SW480 (cell line): Measurements from ENCODE around the gene TUBA4B.
A peak's percentile ranks its signal among the peaks of the same experiment; 100 is the strongest.
"Not testable (repeated sequence)": the region's sequence is repeated elsewhere in the genome, so short reads cannot be mapped to it uniquely, and the experiment has no call there.

Experiments used
- DNase-seq: peaks from one replicate; pipeline ENCODE4 v3.0.0-alpha.2; 2016; ENCODE audit warnings: low spot score

Gene TUBA4B

DNA sequence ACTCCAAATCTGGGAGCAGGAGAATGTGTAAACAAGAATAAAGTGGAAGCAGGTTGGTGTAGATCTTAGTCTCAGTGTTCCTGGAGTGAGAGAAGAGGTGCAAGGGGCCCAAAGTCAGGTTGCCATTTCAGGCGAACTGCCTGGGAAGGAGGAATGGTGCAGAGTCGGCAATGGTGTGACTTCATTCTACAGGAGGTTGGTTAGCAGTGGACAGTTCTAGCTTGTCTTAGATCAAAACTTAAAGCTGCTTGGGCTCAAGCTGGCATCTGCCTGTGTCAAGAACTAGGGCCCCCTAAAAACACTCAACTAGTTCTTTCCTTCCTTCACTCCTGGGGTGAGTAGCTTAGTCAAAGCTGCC, 4.2 kb upstream of the TUBA4B start:
- no peak for DNase-seq

DNA sequence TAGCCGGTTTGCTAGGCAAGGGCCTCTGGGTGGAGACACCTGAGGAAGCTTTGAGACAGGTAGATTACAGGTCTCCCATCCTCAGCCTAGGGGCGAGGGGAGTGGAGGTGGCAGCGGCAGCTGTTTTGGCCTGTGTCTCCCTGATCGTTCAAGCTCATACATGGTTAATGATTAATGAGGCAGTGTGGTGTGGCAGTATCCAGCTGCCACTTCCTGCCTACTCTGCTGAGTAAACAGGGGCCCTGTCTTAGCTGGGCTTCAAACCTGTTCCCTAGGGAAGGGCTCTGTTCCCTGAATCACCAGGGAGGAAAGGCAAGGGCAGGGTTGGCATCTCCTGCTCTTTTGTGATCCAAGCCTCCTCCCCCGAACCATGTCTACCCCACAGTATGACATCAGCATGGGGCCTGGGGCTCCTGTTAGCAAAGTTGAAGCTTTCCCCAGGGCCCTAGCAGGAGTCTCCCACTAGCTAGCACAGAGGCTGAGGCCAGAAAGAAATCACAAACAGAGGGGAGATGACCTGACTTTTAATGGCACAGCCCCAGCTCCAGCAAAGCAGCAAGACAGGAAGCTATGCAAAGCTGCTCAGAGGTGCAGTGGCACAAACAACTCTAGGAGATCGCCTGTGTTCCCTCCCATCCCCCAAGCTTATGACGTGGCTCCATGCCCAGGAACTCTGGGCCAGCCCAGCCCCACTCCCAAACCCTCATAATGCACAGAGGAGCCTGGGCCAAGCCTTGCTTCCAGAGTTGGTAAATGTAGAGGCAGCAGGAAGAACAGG, 3.7 kb upstream of the TUBA4B start:
- peak; percentile 90 for DNase-seq

- DNase-seq: no peak
These were observed 2.8 kb upstream of the TUBA4B start for GRCh38 chr2:219250049-219250781.

GRCh38 chr2:219251656-219252055, 1.4 kb upstream of the TUBA4B start:
- DNase-seq: no peak

- no peak for DNase-seq
These were observed 959 bp upstream of the TUBA4B start for GRCh38 chr2:219252084-219252483.

- peak; percentile 35 for DNase-seq
These were observed 508 bp upstream of the TUBA4B start for GRCh38 chr2:219252570-219252899.

DNA sequence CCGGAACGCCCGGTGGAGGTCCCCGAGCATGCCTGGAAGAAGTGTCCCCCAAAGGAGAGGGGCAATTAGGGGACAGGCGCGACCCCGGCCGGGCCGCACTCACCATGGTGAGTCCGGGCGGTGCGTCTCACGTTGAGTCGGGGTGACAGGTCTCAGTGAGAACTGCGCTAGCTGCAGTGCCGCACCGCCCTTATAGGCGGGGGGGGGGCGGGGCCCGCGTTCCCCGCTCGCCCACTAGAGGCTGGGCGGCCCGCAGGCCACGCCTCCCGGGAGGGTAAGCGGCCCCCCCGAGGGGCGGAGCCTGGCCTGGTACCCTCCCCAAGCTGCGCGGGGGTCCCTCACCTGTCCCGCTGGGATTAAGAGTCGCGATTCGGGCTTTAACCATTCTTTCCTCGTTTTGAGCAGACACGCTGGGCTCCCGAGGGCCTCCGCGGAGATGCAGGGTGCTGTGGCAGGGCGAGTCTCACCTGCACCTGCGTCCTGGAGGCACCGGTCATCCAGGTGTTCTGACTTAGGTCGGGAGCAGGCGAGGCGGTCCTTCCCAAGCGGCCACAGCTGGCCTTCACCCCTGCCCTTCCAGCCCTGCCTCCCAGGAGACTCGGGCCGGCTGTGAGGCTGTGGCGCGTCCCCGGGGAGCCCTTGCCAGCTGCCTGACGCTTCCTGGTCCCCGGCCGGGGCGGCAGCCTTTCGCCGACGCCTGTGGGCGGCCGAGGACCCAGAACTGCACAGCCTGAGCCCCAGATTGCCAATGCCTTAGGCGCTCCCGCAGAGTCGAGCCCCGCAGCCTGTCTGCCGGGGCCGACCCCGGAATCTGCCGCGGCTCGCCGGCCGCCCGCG, 928 bp downstream of the TUBA4B start, which contains the start of gene TUBA4A:
Gene TUBA4A (minus strand): TSS at position 166 of the 837 bp plus-strand sequence. CDS start 60 bp downstream, at position 106.
- peak; percentile 77 for DNase-seq

- DNase-seq: no peak
These were observed 1.7 kb downstream of the TUBA4B start for GRCh38 chr2:219254590-219255201.

GRCh38 chr2:219258942-219259341, 5.9 kb downstream of the TUBA4B start:
- not testable (repeated sequence) for DNase-seq

- no peak for DNase-seq
These were observed 8.2 kb downstream of the TUBA4B start for GRCh38 chr2:219261024-219261855.

DNA sequence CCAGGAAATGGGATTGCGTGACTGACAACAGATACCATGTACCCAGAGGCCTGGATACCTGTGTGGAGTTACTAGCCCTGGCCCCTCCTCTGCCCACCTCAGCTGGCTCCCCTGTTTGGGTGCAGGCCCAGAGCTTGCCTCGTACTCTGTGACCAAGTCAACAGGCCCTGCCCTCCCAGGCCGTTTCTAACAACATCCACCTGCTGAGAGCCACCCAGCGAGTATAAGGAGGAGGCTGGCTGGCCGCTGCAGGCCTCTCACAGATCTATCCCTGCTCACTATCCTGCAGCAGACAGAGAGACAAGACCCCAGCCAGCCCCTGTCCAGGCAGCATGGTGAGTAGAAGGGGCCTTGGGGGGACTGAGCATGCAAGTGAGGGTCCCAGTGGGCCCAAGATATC, 13.2 kb downstream of the TUBA4B start:
- DNase-seq: no peak

GRCh38 chr2:219266886-219267285, 13.8 kb downstream of the TUBA4B start:
- DNase-seq: no peak

GRCh38 chr2:219268294-219268693, 15.3 kb downstream of the TUBA4B start:
- DNase-seq: no peak

DNA sequence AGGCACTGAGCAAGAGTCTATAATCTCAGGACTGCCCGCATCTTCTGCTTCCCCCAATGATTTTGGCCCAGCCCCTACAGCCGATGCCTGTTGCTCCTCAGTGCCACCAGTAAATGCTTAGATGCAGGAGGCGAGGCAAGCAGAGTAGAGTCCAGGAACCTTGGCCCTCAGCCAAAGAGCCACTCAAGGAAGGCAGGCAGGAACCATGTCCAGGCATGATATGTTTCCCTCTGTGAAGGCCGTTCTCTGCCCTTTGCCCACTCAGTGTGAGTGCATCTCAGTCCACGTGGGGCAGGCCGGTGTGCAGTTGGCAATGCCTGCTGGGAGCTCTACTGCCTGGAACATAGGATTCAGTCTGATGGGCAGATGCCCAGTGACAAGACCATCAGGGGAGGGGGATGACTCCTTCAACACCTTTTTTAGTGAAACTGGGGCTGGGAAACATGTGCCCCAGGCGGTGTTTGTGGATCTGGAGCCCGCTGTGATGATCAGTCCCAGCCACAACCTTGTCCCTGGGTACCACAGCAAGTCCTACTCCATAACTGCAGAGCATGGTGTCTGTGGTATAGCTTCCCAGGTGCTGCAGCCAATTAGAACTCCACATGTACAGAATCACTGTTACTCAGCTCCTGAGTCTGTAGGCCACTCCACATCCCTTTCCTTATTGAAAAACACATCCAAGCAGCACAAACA, 16.5 kb downstream of the TUBA4B start:
- no peak for DNase-seq

DNA sequence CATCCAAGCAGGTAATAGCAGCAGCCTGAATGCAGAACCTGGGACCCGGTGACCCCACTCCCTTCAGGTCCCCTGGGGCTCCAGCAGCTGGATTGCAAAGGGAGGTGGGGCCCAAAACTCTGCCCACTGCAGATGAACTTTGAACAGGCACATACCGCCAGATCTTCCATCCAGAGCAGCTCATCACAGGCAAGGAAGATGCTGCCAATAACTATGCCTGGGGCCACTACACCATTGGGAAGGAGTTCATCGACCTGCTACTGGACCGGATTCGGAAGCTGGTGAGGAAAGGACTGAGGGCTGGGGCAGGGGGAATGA, 17.0 kb downstream of the TUBA4B start:
- no peak for DNase-seq

- DNase-seq: no peak
These were observed 18.0 kb downstream of the TUBA4B start for GRCh38 chr2:219271021-219271420.

DNA sequence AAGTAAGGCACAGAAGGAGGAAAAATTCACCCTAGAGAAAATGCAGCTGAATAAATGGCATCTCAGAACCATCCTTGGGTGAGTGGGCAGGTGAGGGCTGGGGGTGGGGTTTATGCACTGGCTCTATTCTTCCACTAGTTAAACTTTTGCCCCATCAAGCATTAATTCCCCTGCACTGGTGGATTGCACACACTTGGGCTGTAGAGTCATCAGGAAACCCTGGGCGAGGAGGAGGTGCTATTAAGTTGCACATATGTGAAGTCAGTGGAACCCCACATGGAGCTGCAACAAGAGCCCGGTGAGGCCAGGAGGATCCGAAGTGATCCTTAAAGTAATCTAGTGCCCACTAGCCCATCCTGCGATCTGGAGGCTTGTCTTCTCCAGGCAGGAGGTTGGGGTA, 19.3 kb downstream of the TUBA4B start:
- no peak for DNase-seq

GRCh38 chr2:219272995-219273394, 20.0 kb downstream of the TUBA4B start:
- no peak for DNase-seq

- DNase-seq: no peak
These were observed 20.9 kb downstream of the TUBA4B start for GRCh38 chr2:219273937-219274336.

DNA sequence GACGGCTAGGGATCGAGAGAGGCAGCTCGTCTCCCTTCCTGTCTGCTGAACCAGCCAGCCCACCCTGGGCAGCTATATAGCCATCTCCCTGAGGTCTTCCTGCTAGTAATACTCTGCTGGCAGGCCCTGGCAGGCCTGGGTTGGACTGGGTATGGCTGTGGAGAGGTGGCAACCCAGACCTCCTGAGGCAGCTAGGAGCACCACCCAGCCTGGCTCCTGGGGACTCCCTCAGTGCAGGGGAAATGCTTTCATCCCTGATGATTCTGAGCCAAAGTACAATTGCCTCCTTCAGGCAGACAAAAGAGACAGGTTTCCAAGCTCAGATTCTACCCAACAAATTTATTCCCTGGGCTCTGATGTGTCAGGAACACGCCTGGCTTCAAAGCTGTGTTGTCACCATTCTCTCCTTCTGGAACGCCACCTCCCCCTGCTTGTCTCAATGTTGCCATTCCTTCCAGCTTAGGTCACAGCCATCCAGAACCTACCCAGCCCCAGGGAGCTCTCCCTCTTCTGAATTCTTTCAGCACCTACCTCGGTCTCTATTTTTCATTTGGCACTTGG, 21.4 kb downstream of the TUBA4B start:
- peak; percentile 81 for DNase-seq
